H9 (cell line): Measurements from ENCODE around the gene SPINT2. TPM values are rescaled to one million over a fixed set of nuclear protein-coding genes. Genes with fewer than 3 reads are reported as not detected.

Source experiments
- DNase-seq: peaks from one replicate; pipeline ENCODE4 v3.0.0-alpha.2; 2017
- H2AFZ ChIP-seq: one replicate; pipeline ENCODE4 v1.6.1; 2013; ENCODE audit warnings: mild to moderate bottlenecking, low read length, control low read depth, moderate library complexity
- H2AK5ac ChIP-seq: 2 replicates; pipeline ENCODE4 v1.6.1; 2013; ENCODE audit warnings: low read length, control low read depth, mixed read lengths; ENCODE audit not compliant: insufficient read length
- H2BK120ac ChIP-seq: one replicate; pipeline ENCODE4 v1.6.1; 2013; ENCODE audit warnings: low read depth, mild to moderate bottlenecking, low read length, control low read depth, inconsistent platforms; ENCODE audit not compliant: poor library complexity, severe bottlenecking
- H2BK12ac ChIP-seq: 2 replicates; pipeline ENCODE4 v1.6.1; 2013; ENCODE audit warnings: low read length, control low read depth, mixed read lengths, low read depth; ENCODE audit not compliant: insufficient read length
- H2BK15ac ChIP-seq: 2 replicates; pipeline ENCODE4 v1.6.1; 2013; ENCODE audit warnings: low read depth, low read length, control low read depth
- H2BK20ac ChIP-seq: one replicate; pipeline ENCODE4 v1.6.1; 2013; ENCODE audit warnings: low read depth, mild to moderate bottlenecking, low read length, control low read depth, inconsistent platforms; ENCODE audit not compliant: poor library complexity, severe bottlenecking
- H2BK5ac ChIP-seq: 2 replicates; pipeline ENCODE4 v1.6.1; 2013; ENCODE audit warnings: low read length, control low read depth, mixed read lengths; ENCODE audit not compliant: insufficient read length
- H3K14ac ChIP-seq: 2 replicates; pipeline ENCODE4 v1.6.1; 2013; ENCODE audit warnings: low read length, control low read depth; ENCODE audit not compliant: insufficient read depth
- H3K18ac ChIP-seq: 2 replicates; pipeline ENCODE4 v1.6.1; 2013; ENCODE audit warnings: low read depth, mild to moderate bottlenecking, mixed read lengths, low read length, control low read depth; ENCODE audit not compliant: insufficient read length
- H3K23ac ChIP-seq: 2 replicates; pipeline ENCODE4 v1.6.1; 2013; ENCODE audit warnings: low read length, control low read depth, mixed read lengths, low read depth; ENCODE audit not compliant: insufficient read length
- H3K23me2 ChIP-seq: 2 replicates; pipeline ENCODE4 v1.6.1; 2013; ENCODE audit warnings: low read depth, mild to moderate bottlenecking, mixed read lengths, low read length, control low read depth; ENCODE audit not compliant: insufficient read length, poor library complexity, severe bottlenecking
- H3K27ac ChIP-seq: 2 replicates; pipeline ENCODE4 v1.5.1; 2013; ENCODE audit warnings: low read length, control low read depth, mixed read lengths, low read depth; ENCODE audit not compliant: insufficient read length
- H3K27me3 ChIP-seq: 2 replicates; pipeline ENCODE4 v1.6.1; 2013; ENCODE audit warnings: low read length, control low read depth, inconsistent platforms; ENCODE audit not compliant: insufficient read depth
- H3K4ac ChIP-seq: 2 replicates; pipeline ENCODE4 v1.6.1; 2013; ENCODE audit warnings: low read depth, mild to moderate bottlenecking, control low read depth, inconsistent platforms, low read length, moderate library complexity
- H3K4me1 ChIP-seq: 2 replicates; pipeline ENCODE4 v1.6.1; 2013; ENCODE audit warnings: low read length, control low read depth, inconsistent platforms; ENCODE audit not compliant: insufficient read depth
- H3K4me2 ChIP-seq: 2 replicates; pipeline ENCODE4 v1.6.1; 2013; ENCODE audit warnings: low read length, control low read depth, mixed read lengths; ENCODE audit not compliant: insufficient read length, insufficient read depth
- H3K56ac ChIP-seq: 2 replicates; pipeline ENCODE4 v1.6.1; 2013; ENCODE audit warnings: low read depth, mild to moderate bottlenecking, mixed read lengths, low read length, control low read depth; ENCODE audit not compliant: insufficient read length
- H3K79me1 ChIP-seq: 2 replicates; pipeline ENCODE4 v1.6.1; 2013; ENCODE audit warnings: low read depth, mild to moderate bottlenecking, moderate library complexity, low read length, control low read depth, inconsistent platforms; ENCODE audit not compliant: insufficient read depth, poor library complexity, severe bottlenecking
- H3K79me2 ChIP-seq: 2 replicates; pipeline ENCODE4 v1.6.1; 2013; ENCODE audit warnings: low read length, control low read depth, inconsistent platforms; ENCODE audit not compliant: insufficient read depth
- H3K9ac ChIP-seq: 2 replicates; pipeline ENCODE4 v1.6.1; 2013; ENCODE audit warnings: low read length, control low read depth, mixed read lengths; ENCODE audit not compliant: insufficient read length; ENCODE audit errors: extremely low read depth
- H3K9me3 ChIP-seq: one replicate; pipeline ENCODE4 v1.6.1; 2013; ENCODE audit warnings: low read depth, low read length, inconsistent platforms; ENCODE audit not compliant: control insufficient read depth
- H3T11ph ChIP-seq: one replicate; pipeline ENCODE4 v1.6.1; 2013; ENCODE audit warnings: mild to moderate bottlenecking, low read length, control low read depth, inconsistent platforms
- H4K20me1 ChIP-seq: one replicate; pipeline ENCODE4 v1.6.1; 2013; ENCODE audit not compliant: control insufficient read depth, insufficient read length, insufficient read depth
- H4K5ac ChIP-seq: 2 replicates; pipeline ENCODE4 v1.6.1; 2013; ENCODE audit warnings: low read depth, mild to moderate bottlenecking, mixed read lengths, low read length, control low read depth; ENCODE audit not compliant: insufficient read length
- H4K8ac ChIP-seq: replicated peaks from 2 replicates; pipeline ENCODE4 v1.6.1; 2013; ENCODE audit warnings: low read length, control low read depth, mixed read lengths, low read depth; ENCODE audit not compliant: insufficient read length
- H4K91ac ChIP-seq: 2 replicates; pipeline ENCODE4 v1.6.1; 2013; ENCODE audit warnings: low read depth, mild to moderate bottlenecking, moderate library complexity, mixed read lengths, low read length, control low read depth; ENCODE audit not compliant: insufficient read length
- H3K27ac Mint-ChIP-seq, 3 experiments: 2 replicates in 2 of 3; 3 replicates in 1 of 3; pipeline ENCODE4 v1.8.0; 2020 to 2021; ENCODE audit warnings: mixed read lengths in 3 of 3, mild to moderate bottlenecking in 1 of 3, moderate library complexity in 1 of 3
- H3K27me3 Mint-ChIP-seq: 2 replicates; pipeline ENCODE4 v1.8.0; 2021; ENCODE audit warnings: low read depth, mild to moderate bottlenecking, moderate library complexity, mixed read lengths
- H3K36me3 Mint-ChIP-seq, 3 experiments: 2 replicates in 2 of 3; 3 replicates in 1 of 3; pipeline ENCODE4 v1.8.0; 2020 to 2021; ENCODE audit warnings: low read depth in 3 of 3, mixed read lengths in 3 of 3; ENCODE audit not compliant: insufficient read depth in 1 of 3
- H3K4me1 Mint-ChIP-seq, 2 experiments: 2 replicates each; pipeline ENCODE4 v1.8.0; 2020; ENCODE audit warnings: mixed read lengths in 2 of 2
- H3K4me3 Mint-ChIP-seq, 2 experiments: 2 replicates in 1 of 2; 3 replicates in 1 of 2; pipeline ENCODE4 v1.8.0; 2020 to 2021; ENCODE audit warnings: mild to moderate bottlenecking in 2 of 2, mixed read lengths in 2 of 2, moderate library complexity in 1 of 2
- H3K9me3 Mint-ChIP-seq, 2 experiments: 2 replicates in 1 of 2; 3 replicates in 1 of 2; pipeline ENCODE4 v1.8.0; 2020; ENCODE audit warnings: mild to moderate bottlenecking in 2 of 2, mixed read lengths in 2 of 2, moderate library complexity in 1 of 2
- WGBS: extraction: QIAGEN DNeasy Blood & Tissue Kit; methylation state at CpG from one replicate; pipeline ENCODE4 v1.1.7; 2013; ENCODE audit warnings: missing lambda C conversion rate, low lambda C conversion rate, mixed read lengths; ENCODE audit not compliant: insufficient read length; ENCODE audit errors: extremely low coverage; 5-methylcytosine and 5-hydroxymethylcytosine counted together
- total RNA-seq: library from RNA; stranded (reverse); gene quantifications from 2 replicates; pipeline ENCODE4 v1.2.1, GENCODE V29; 2021
- TF ChIP-seq, protein P1 (sequence below): fragments of 200-600 bp; sonication (generic); conservative IDR thresholded peaks from 3 replicates; pipeline ENCODE4 v1.8.0; 2021; ENCODE audit warnings: antibody characterized with exemption, mild to moderate bottlenecking

Gene SPINT2
- total RNA-seq, 1 experiment from 2014 or later, result 283 TPM

DNA sequence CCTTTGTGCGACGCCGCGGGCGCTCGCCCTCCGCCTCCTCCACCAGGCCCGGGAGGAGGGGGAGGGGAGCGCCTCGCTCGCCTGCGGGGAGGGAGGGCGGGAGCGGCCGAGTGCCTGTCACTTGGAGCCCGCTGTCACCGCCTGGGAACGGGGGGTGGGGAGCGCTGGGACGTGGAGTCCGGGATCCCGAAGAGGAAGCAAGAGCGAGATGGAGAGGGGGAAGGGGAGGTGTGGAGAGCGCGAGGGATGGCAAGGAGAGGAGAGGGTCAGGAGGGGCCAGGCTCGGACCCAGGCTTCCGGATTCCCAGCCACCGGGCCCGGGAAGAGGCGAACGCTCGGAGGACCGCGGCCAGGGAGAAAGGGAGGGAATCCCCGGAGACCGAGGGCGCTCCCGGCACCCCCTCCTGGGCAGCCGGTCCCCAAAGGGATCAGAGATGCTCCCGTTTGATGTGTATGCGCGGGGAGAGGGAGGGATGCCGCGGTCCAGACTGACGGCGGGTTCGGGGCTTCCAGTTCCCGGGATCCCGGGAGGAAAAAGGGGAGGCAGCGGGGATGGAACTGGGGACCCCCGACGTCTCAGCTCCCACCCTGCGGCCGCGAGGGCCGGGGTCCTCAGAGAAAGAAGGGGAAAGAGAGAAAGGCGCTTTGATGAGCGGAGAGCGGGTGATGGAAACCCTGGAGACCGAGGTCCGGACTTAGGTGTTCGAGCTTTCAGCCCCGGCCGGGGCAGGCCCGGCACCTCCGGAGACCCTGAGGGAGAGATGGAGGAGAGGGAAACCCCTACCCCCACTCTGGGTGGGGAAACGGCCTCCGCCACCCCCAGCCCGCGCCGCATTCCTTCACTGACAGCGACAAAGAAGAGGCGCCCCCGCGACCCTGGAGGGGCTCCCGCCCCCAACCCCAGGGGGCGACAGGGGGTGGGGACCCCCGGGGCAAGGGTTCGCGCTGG lies 35.6 kb upstream of the SPINT2 start:
- no peaks in the 10 kb centered on the region; the same call in 1 of the 2 replicates for H3K27me3 ChIP-seq

More for the DNA sequence above, 35.6 kb upstream of the SPINT2 start:
- Histone ChIP-seq H2BK5ac (no peak overlapping the region), H2BK12ac (no peak overlapping the region), H2BK15ac (no peak overlapping the region), H2BK20ac (no peak overlapping the region), H4K8ac (no peak overlapping the region), H2BK120ac (no peak overlapping the region), H3K9me3 (no peaks in the 10 kb centered on the region), H3K4ac (no peak overlapping the region), H3K9ac (no peak overlapping the region), H3K79me2 (no peaks in the 10 kb centered on the region), H4K5ac (no peak overlapping the region), H4K20me1 (peaks cover 2% of the 10 kb centered on the region), H3K4me1 (0 out of 2 replicates have a peak, but pooled peaks cover 2% of the 10 kb centered on the region), H3K23me2 (peaks cover 9% of the 10 kb centered on the region), H3K14ac (no peak overlapping the region; the same call in 1 of the 2 replicates), H3K79me1 (no peaks in the 10 kb centered on the region), H3K18ac (no peak overlapping the region), H3K27ac (no peak overlapping the region), H4K91ac (no peak overlapping the region), H3K23ac (no peak overlapping the region), H2AFZ (no peak overlapping the region), H3K56ac (no peak overlapping the region), H3K4me2 (peak overlapping the region; percentile 44), H3T11ph (no peak overlapping the region), H2AK5ac (no peak overlapping the region)
- peak overlapping the region; percentile 70 to 89 for H3K4me3 Mint-ChIP-seq
- H3K27me3 Mint-ChIP-seq, result peaks cover 53% of the 10 kb centered on the region
- H3K4me1 Mint-ChIP-seq, result peaks cover 18 to 33% of the 10 kb centered on the region in 2 experiments
- peak overlapping the region in 1 of 3 experiments; percentile 35; a peak in 1 of 7 replicates for H3K27ac Mint-ChIP-seq
- H3K36me3 Mint-ChIP-seq, result no peaks in the 10 kb centered on the region
- TF ChIP-seq, protein P1, sequence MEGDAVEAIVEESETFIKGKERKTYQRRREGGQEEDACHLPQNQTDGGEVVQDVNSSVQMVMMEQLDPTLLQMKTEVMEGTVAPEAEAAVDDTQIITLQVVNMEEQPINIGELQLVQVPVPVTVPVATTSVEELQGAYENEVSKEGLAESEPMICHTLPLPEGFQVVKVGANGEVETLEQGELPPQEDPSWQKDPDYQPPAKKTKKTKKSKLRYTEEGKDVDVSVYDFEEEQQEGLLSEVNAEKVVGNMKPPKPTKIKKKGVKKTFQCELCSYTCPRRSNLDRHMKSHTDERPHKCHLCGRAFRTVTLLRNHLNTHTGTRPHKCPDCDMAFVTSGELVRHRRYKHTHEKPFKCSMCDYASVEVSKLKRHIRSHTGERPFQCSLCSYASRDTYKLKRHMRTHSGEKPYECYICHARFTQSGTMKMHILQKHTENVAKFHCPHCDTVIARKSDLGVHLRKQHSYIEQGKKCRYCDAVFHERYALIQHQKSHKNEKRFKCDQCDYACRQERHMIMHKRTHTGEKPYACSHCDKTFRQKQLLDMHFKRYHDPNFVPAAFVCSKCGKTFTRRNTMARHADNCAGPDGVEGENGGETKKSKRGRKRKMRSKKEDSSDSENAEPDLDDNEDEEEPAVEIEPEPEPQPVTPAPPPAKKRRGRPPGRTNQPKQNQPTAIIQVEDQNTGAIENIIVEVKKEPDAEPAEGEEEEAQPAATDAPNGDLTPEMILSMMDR, result no peak
- DNase-seq, result peak; percentile 64
- no CpG with 5 or more reads among the region's 80 CpGs for WGBS
- H3K9me3 Mint-ChIP-seq, result no peaks in the 10 kb centered on the region; a peak in 1 of 5 replicates
